Measurements from ENCODE around the gene SPOCK2.

The SPOCK2 gene

GRCh38 chr10:72082856-72083789 is 5.2 kb downstream of the SPOCK2 start:
- no peak for TF ChIP-seq CTCF (IDR thresholded peaks at IDR 0.05; ENCODE audit: low read length, missing control alignments)
- no peak for DNase-seq (ENCODE audit: low read depth)
- no peak overlapping the region for H3K4me3 ChIP-seq (replicated peaks; ENCODE audit: low read depth, low read length)

GRCh38 chr10:72081772-72082590 is 6.4 kb downstream of the SPOCK2 start:
- H3K4me3 ChIP-seq (replicated peaks; ENCODE audit: low read depth, low read length), result no peak overlapping the region
- no peak for TF ChIP-seq CTCF (IDR thresholded peaks at IDR 0.05; ENCODE audit: low read length, missing control alignments)
- no peak for DNase-seq (ENCODE audit: low read depth)

- no peak overlapping the region for H3K4me3 ChIP-seq (replicated peaks; ENCODE audit: low read depth, low read length)
- TF ChIP-seq CTCF (IDR thresholded peaks at IDR 0.05; ENCODE audit: low read length, missing control alignments), result no peak
- no peak for DNase-seq (ENCODE audit: low read depth)
These were observed 7.1 kb downstream of the SPOCK2 start for GRCh38 chr10:72081210-72081609.

- DNase-seq (ENCODE audit: low read depth), result no peak
- H3K4me3 ChIP-seq (replicated peaks; ENCODE audit: low read depth, low read length), result no peak overlapping the region
These were observed 8.0 kb downstream of the SPOCK2 start for GRCh38 chr10:72080042-72080975.

GRCh38 chr10:72079356-72079755 is 9.0 kb downstream of the SPOCK2 start:
- H3K4me3 ChIP-seq (replicated peaks; ENCODE audit: low read depth, low read length), result no peak overlapping the region
- TF ChIP-seq CTCF (IDR thresholded peaks at IDR 0.05; ENCODE audit: low read length, missing control alignments), result no peak
- DNase-seq (ENCODE audit: low read depth), result no peak

More at GRCh38 chr10:72080042-72080975, 8.0 kb downstream of the SPOCK2 start:
- TF ChIP-seq CTCF (IDR thresholded peaks at IDR 0.05; ENCODE audit: low read length, missing control alignments), result no peak

- DNase-seq (ENCODE audit: low read depth), result no peak
- TF ChIP-seq CTCF (IDR thresholded peaks at IDR 0.05; ENCODE audit: low read length, missing control alignments), result no peak
- no peak overlapping the region for H3K4me3 ChIP-seq (replicated peaks; ENCODE audit: low read depth, low read length)
These were observed 10.9 kb downstream of the SPOCK2 start for GRCh38 chr10:72077275-72077990.

All from fibroblast of pulmonary artery (primary cell).